Breast epithelium (tissue), 3 donors: ENCODE measurements around the gene MRPL27.

Experiments used
- POLR2A ChIP-seq: fragments of 450-650 bp; IDR thresholded peaks from one replicate; pipeline ENCODE4 v1.6.1; 2016; ENCODE audit warnings: antibody characterized with exemption, mild to moderate bottlenecking, moderate library complexity
- TF ChIP-seq, protein P1 (sequence below), 3 donors: fragments of 450-650 bp; IDR thresholded peaks; one replicate each; pipeline ENCODE4 v1.5.1; 2016 to 2017; ENCODE audit warnings: antibody characterized with exemption in 3 of 3, mild to moderate bottlenecking in 3 of 3, moderate library complexity in 3 of 3

- TF ChIP-seq, protein P1, sequence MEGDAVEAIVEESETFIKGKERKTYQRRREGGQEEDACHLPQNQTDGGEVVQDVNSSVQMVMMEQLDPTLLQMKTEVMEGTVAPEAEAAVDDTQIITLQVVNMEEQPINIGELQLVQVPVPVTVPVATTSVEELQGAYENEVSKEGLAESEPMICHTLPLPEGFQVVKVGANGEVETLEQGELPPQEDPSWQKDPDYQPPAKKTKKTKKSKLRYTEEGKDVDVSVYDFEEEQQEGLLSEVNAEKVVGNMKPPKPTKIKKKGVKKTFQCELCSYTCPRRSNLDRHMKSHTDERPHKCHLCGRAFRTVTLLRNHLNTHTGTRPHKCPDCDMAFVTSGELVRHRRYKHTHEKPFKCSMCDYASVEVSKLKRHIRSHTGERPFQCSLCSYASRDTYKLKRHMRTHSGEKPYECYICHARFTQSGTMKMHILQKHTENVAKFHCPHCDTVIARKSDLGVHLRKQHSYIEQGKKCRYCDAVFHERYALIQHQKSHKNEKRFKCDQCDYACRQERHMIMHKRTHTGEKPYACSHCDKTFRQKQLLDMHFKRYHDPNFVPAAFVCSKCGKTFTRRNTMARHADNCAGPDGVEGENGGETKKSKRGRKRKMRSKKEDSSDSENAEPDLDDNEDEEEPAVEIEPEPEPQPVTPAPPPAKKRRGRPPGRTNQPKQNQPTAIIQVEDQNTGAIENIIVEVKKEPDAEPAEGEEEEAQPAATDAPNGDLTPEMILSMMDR (IDR thresholded peaks at IDR 0.05) = no peak
- no peak for TF ChIP-seq POLR2A
These were observed 53.5 kb downstream of the MRPL27 start for GRCh38 chr17:50319306-50320004.
